ENCODE results near the gene MSH3.

DNA sequence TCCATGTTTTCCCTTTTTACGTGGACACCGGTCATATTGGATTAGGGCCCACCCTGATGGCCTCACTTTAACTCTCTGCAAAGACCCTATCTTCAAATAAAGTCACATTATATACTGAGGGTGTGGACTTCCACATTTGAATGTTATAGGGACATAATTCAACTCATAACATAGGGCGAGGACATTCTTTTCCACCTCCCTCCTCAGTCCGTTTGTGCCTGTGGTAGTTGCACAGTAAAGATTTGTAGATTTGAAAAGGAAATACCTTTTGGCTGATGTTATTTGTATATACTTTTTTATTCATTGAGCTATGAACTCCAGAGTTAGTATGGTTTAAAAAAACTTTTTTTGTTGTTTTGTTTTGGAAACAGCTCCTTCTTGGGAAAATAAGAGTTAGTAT is 51.3 kb downstream of the MSH3 start:
- no peak for TF ChIP-seq CTCF (IDR thresholded peaks at IDR 0.05)
- TF ChIP-seq POLR2A (IDR thresholded peaks at IDR 0.05): no peak
